K562 (cell line): ENCODE measurements around the gene TMEM242. TPM values are rescaled to one million over a fixed set of nuclear protein-coding genes. Genes with fewer than 3 reads are reported as not detected.

Experiments used
- ATAC-seq: fragments of 200-7000 bp; cut with Tn5 transposase; 3 replicates; pipeline ENCODE4 v1.9.1; 2020; ENCODE audit warnings: moderate library complexity
- BruUV-seq: library from RNA; stranded (reverse); fragments of 400-500 nt; replicated peaks from 2 replicates; lab custom pipeline; 2021; lab: Mats Ljungman, UMichigan
- CTCF ChIA-PET: fragments of 300-600 bp; formaldehyde crosslinking; extraction: SDS; loops from one replicate; lab custom pipeline; 2021; ENCODE audit warnings: low intra/inter-chr PET ratio; lab: Yijun Ruan, JAX
- POLR2A ChIA-PET: fragments of 300-600, 350-650 bp; sonication (Branson Sonifier 250); formaldehyde crosslinking; extraction: SDS; loops from one replicate; lab custom pipeline; 2021; ENCODE audit warnings: antibody characterized with exemption, inconsistent platforms; lab: Yijun Ruan, JAX
- DNase-seq, 4 experiments: peaks; one replicate each; pipeline versions ENCODE4 v3.0.0 to v3.0.0-alpha.2; 2011 to 2018; ENCODE audit warnings: low spot score in 3 of 4, mixed read lengths in 3 of 4; ENCODE audit errors: extremely low read depth in 1 of 4
- FAIRE-seq: peaks from 2 replicates; lab custom pipeline; 2011; peaks lifted over from hg19 to GRCh38; lab: Jason Lieb, UNC
- H2AFZ ChIP-seq: 2 replicates; pipeline ENCODE4 v1.6.0; 2011; ENCODE audit warnings: low read depth, low read length, control low read depth, inconsistent platforms
- H3K27ac ChIP-seq: fragments of 200-600 bp; 3 replicates; pipeline ENCODE4 v1.8.0; 2011; ENCODE audit warnings: low read depth, mild to moderate bottlenecking, control low read depth, inconsistent platforms, low read length, moderate library complexity, mixed read lengths; ENCODE audit errors: extremely low read depth
- H3K27me3 ChIP-seq, 2 experiments: fragments of 300-600 bp in 1 of 2; 2 replicates in 1 of 2; 3 replicates in 1 of 2; pipeline versions ENCODE4 v1.6.0 to v1.8.0; 2011; ENCODE audit warnings: inconsistent platforms in 2 of 2, low read length in 2 of 2, mild to moderate bottlenecking in 1 of 2, mixed read lengths in 1 of 2, moderate library complexity in 1 of 2; ENCODE audit not compliant: control insufficient read depth in 2 of 2, insufficient read depth in 2 of 2
- H3K36me3 ChIP-seq: fragments of 300-600 bp; 3 replicates; pipeline ENCODE4 v1.8.0; 2011; ENCODE audit warnings: mild to moderate bottlenecking, low read length, inconsistent platforms; ENCODE audit not compliant: control insufficient read depth, insufficient read depth
- H3K4me1 ChIP-seq, 2 experiments: fragments of 200-600 bp in 1 of 2; replicated peaks in 1 of 2; 2 replicates in 1 of 2; 3 replicates in 1 of 2; pipeline versions ENCODE4 v1.5.1 to v1.8.0; 2011; ENCODE audit warnings: inconsistent platforms in 2 of 2, low read length in 2 of 2, mild to moderate bottlenecking in 1 of 2, mixed read lengths in 1 of 2, moderate library complexity in 1 of 2; ENCODE audit not compliant: control insufficient read depth in 2 of 2, insufficient read depth in 2 of 2
- H3K4me2 ChIP-seq: 2 replicates; pipeline ENCODE4 v1.6.1; 2011; ENCODE audit warnings: low read length, control low read depth, inconsistent platforms, mixed read lengths; ENCODE audit not compliant: insufficient read depth
- H3K4me3 ChIP-seq: fragments of 200-600 bp; sonication (generic), shearing (Covaris generic); 2 replicates; pipeline ENCODE4 v1.5.1; 2016; ENCODE audit warnings: control low read depth, inconsistent platforms
- H3K79me2 ChIP-seq: fragments of 200-600 bp; 3 replicates; pipeline ENCODE4 v1.8.0; 2011; ENCODE audit warnings: low read length, inconsistent platforms; ENCODE audit not compliant: control insufficient read depth, insufficient read depth
- H3K9ac ChIP-seq, 2 experiments: 2 replicates each; pipeline versions ENCODE4 v1.6.0 to v1.6.1; 2011; ENCODE audit warnings: low read depth in 2 of 2, low read length in 2 of 2, control low read depth in 1 of 2, inconsistent platforms in 1 of 2, mild to moderate bottlenecking in 1 of 2, mixed read lengths in 1 of 2; ENCODE audit not compliant: insufficient read depth in 1 of 2
- H3K9me1 ChIP-seq: one replicate; pipeline ENCODE4 v1.6.0; 2011; ENCODE audit warnings: inconsistent platforms, mild to moderate bottlenecking, low read length, moderate library complexity; ENCODE audit not compliant: control insufficient read depth, insufficient read depth
- H3K9me3 ChIP-seq: replicated peaks from 2 replicates; pipeline ENCODE4 v1.5.1; 2011; ENCODE audit warnings: low read depth, low read length, inconsistent platforms; ENCODE audit not compliant: control insufficient read depth, insufficient read depth
- H4K20me1 ChIP-seq: replicated peaks from 2 replicates; pipeline ENCODE4 v1.6.1; 2011; ENCODE audit warnings: low read length, inconsistent platforms, mixed read lengths; ENCODE audit not compliant: control insufficient read depth, insufficient read depth
- E2F6 ChIP-seq, 2 experiments: IDR thresholded peaks; 2 replicates each; pipeline ENCODE4 v1.6.1; 2011; ENCODE audit warnings: borderline replicate concordance in 1 of 2, control low read depth in 1 of 2, low read depth in 1 of 2, low read length in 1 of 2, mild to moderate bottlenecking in 1 of 2, mixed read lengths in 1 of 2, moderate library complexity in 1 of 2; ENCODE audit not compliant: insufficient read depth in 1 of 2, insufficient read length in 1 of 2, poor library complexity in 1 of 2, severe bottlenecking in 1 of 2; ENCODE audit errors: extremely low read depth in 1 of 2
- L3MBTL2 ChIP-seq: fragments of 450-650 bp; IDR thresholded peaks from 2 replicates; pipeline ENCODE4 v1.6.1; 2016; ENCODE audit warnings: mild to moderate bottlenecking, moderate library complexity
- POLR2G ChIP-seq: fragments of 200-400 bp; formaldehyde crosslinking; IDR thresholded peaks from 2 replicates; pipeline ENCODE4 v1.6.1; 2017; ENCODE audit warnings: low read depth, mild to moderate bottlenecking, antibody characterized with exemption, low read length, moderate library complexity
- PTTG1 ChIP-seq: fragments of 450-650 bp; IDR thresholded peaks from 2 replicates; pipeline ENCODE4 v1.6.1; 2016; ENCODE audit warnings: low read depth, mild to moderate bottlenecking, missing genetic modification characterization, missing compliant biosample characterization
- RBFOX2 ChIP-seq: fragments of 200-400 bp; formaldehyde crosslinking; IDR thresholded peaks from 2 replicates; pipeline ENCODE4 v1.6.1; 2017; ENCODE audit warnings: low read depth, mild to moderate bottlenecking, low read length, moderate library complexity
- SP2 ChIP-seq: IDR thresholded peaks from 2 replicates; pipeline ENCODE4 v1.6.1; 2011; ENCODE audit warnings: mild to moderate bottlenecking, low read depth, low read length, moderate library complexity; ENCODE audit not compliant: poor library complexity, severe bottlenecking; ENCODE audit errors: extremely low read depth
- SUPT5H ChIP-seq: fragments of 450-650 bp; IDR thresholded peaks from 2 replicates; pipeline ENCODE4 v1.6.1; 2016
- VEZF1 ChIP-seq: fragments of 200-800 bp; sonication (Bioruptor generic); IDR thresholded peaks from 2 replicates; pipeline ENCODE4 v1.6.1; 2017; ENCODE audit warnings: missing genetic modification characterization, missing compliant biosample characterization
- ZC3H4 ChIP-seq: sonication (generic); formaldehyde crosslinking; IDR thresholded peaks from 2 replicates; pipeline ENCODE4 v1.9.0; 2021; ENCODE audit warnings: missing genetic modification reagents, borderline replicate concordance
- ZKSCAN1 ChIP-seq: fragments of 150-350 bp; IDR thresholded peaks from 2 replicates; pipeline ENCODE4 v1.6.1; 2016; ENCODE audit warnings: low read depth, low read length
- WGBS: fragments of 100-300 bp; shearing (Covaris generic); methylation state at CpG from one replicate; pipeline ENCODE4 v1.1.6; 2016; ENCODE audit warnings: low coverage, mixed read lengths; ENCODE audit not compliant: insufficient coverage; ENCODE audit errors: missing lambda C conversion rate; 5-methylcytosine and 5-hydroxymethylcytosine counted together
- in situ Hi-C: fragments of 300-500 bp; cut with MboI; formaldehyde crosslinking; loops from 4 replicates; pipeline ENCODE4 v1.15.0; 2018; ENCODE audit warnings: inconsistent platforms, mixed read lengths
- intact Hi-C: fragments of 100-400 bp; cut with micrococcal nuclease; formaldehyde crosslinking; loops from 2 replicates; pipeline ENCODE4 v1.14.2; 2022
- polyA plus RNA-seq, 8 experiments: library from polyadenylated mRNA; depleted of rRNA in 4 of 8; stranded (reverse) in 5 of 8; unstranded in 3 of 8; fragments of >200 nt; fragmentation: Nextera tagmentation in 2 of 8; fragmentation: Illumina TruSeq in 1 of 8; extraction: Ambion mirVana in 2 of 8; extraction: Trizol in 1 of 8; gene quantifications; 2 replicates each; pipeline versions ENCODE4 v1.2.1 to v1.2.3, GENCODE V29; 2011 to 2014; ENCODE audit warnings: inconsistent platforms in 1 of 8, missing spikeins in 1 of 8
- total RNA-seq, 7 experiments: library from RNA; depleted of rRNA in 6 of 7; stranded (reverse); fragments of >200 nt in 6 of 7; fragmentation: Illumina TruSeq in 2 of 7; extraction: Trizol in 2 of 7; gene quantifications; 2 replicates each; pipeline versions ENCODE4 v1.2.1 to v1.2.3, GENCODE V29; 2011 to 2021; ENCODE audit warnings: low replicate concordance in 1 of 7

TMEM242 gene
- total and polyA plus RNA-seq, 9 of the 15 experiments (the other 6 are each of a cell fraction or from before 2014, with no cell fraction given), result 9.5 to 35.3 (median 16.5) TPM

- 0 out of 2 replicates have a peak, but pooled peaks have one; percentile 23 for TF ChIP-seq SUPT5H
- TF ChIP-seq E2F6 (IDR thresholded peaks at IDR 0.05; ENCODE audit: borderline replicate concordance in 1 of 2, extremely low read depth in 1 of 2, insufficient read depth in 1 of 2, insufficient read length in 1 of 2, low read depth in 1 of 2, low read length in 1 of 2, poor library complexity in 1 of 2, severe bottlenecking in 1 of 2), result no peak
- 0 out of 2 replicates have a peak, but pooled peaks have one; percentile 4 for TF ChIP-seq ZC3H4 (CRISPR knock-in tag)
- peak; percentile 58 for TF ChIP-seq RBFOX2
- TF ChIP-seq, all 486 proteins: peak for 8
These were observed 9.5 kb downstream of the TMEM242 start (continued) for GRCh38 chr6:157313531-157314467.

- BruUV-seq, result no TSS peak
- ChIA-PET POLR2A (no interaction called here), CTCF (no interaction called here)
- 77% methylated on average over 9 of the region's 9 CpGs for WGBS
- Histone ChIP-seq H2AFZ (no peak overlapping the region), H3K4me2 (no peak overlapping the region), H3K9ac (no peak overlapping the region), H3K4me3 (no peak overlapping the region), H3K27ac (no peak overlapping the region), H3K9me3 (no peaks in the 10 kb centered on the region), H3K27me3 (no peaks in the 10 kb centered on the region), H3K36me3 (peaks cover 55% of the 10 kb centered on the region), H3K4me1 (peaks cover 16 to 18% of the 10 kb centered on the region in 2 experiments; a peak in 4 of 5 replicates)
- DNase-seq (no peak), ATAC-seq (no peak), FAIRE-seq (peak; percentile 71)
- in situ Hi-C loops, result no loop called here
- TF ChIP-seq SP2 (peak; percentile 7), VEZF1 (CRISPR knock-in tag) (no peak), ZKSCAN1 (peak; percentile 79; the same call in 1 of the 2 replicates), PTTG1 (tag) (no peak), L3MBTL2 (no peak), POLR2G (peak; percentile 32; the same call in 1 of the 2 replicates), ZC3H4 (CRISPR knock-in tag) (no peak)
- TF ChIP-seq, all 486 proteins: peak for 3
- Histone ChIP-seq H4K20me1 (no peaks in the 10 kb centered on the region), H3K79me2 (no peaks in the 10 kb centered on the region; the same call in 2 of the 3 replicates), H3K9me1 (no peaks in the 10 kb centered on the region)
- intact Hi-C loops, result loop anchor here (10.0 kb wide), 2 partner anchors 632 to 822 kb away; no protein-coding TSS in a partner anchor
These were observed 10.6 kb downstream of the TMEM242 start for GRCh38 chr6:157312757-157313156.
